Measurements from ENCODE around the gene PDIA3. TPM values are rescaled to one million over a fixed set of nuclear protein-coding genes. Genes with fewer than 3 reads are reported as not detected.
A peak's percentile ranks its signal among the peaks of the same experiment; 100 is the strongest.

PDIA3 gene
- total and polyA plus RNA-seq, 2 of the 13 experiments (the other 11 are each of a cell fraction or from before 2014, with no cell fraction given): 238 to 433 TPM

- TF ChIP-seq CREM (IDR thresholded peaks at IDR 0.05) (peak; percentile 62; the same call in 1 of the 2 replicates), CREM (CRISPR knock-in tag; IDR thresholded peaks at IDR 0.05) (no peak), POLR2AphosphoS5 (IDR thresholded peaks at IDR 0.05; ENCODE audit: low read depth, low read length) (peak; percentile 95), KDM3A (CRISPR knock-in tag; IDR thresholded peaks at IDR 0.05; ENCODE audit: low read depth) (no peak), ZNF33B (CRISPR knock-in tag; IDR thresholded peaks at IDR 0.05) (no peak), HMGXB4 (CRISPR knock-in tag; IDR thresholded peaks at IDR 0.05; ENCODE audit: borderline replicate concordance in 1 of 2, low read depth in 1 of 2) (peak; percentile 79 to 81; a peak in 2 of 4 replicates), THAP11 (CRISPR knock-in tag; IDR thresholded peaks at IDR 0.05) (peak; percentile 84), ZNF564 (CRISPR knock-in tag; IDR thresholded peaks at IDR 0.05) (0 out of 2 replicates have a peak, but pooled peaks have one; percentile 32), CEBPG (CRISPR knock-in tag; IDR thresholded peaks at IDR 0.05) (peak; percentile 21; the same call in 1 of the 2 replicates), SNAPC2 (CRISPR knock-in tag; IDR thresholded peaks at IDR 0.05) (peak; percentile 37; the same call in 1 of the 2 replicates), YEATS2 (CRISPR knock-in tag; IDR thresholded peaks at IDR 0.05; ENCODE audit: borderline replicate concordance) (peak; percentile 67; the same call in 1 of the 2 replicates), SETDB1 (CRISPR knock-in tag; IDR thresholded peaks at IDR 0.05; ENCODE audit: borderline replicate concordance) (no peak), ZFP90 (CRISPR knock-in tag; IDR thresholded peaks at IDR 0.05; ENCODE audit: borderline replicate concordance) (no peak), ATF4 (CRISPR knock-in tag; IDR thresholded peaks at IDR 0.05) (peak in 1 of 2 experiments; percentile 45; a peak in 1 of 4 replicates), HOXA3 (CRISPR knock-in tag; IDR thresholded peaks at IDR 0.05) (peak; percentile 66; the same call in 1 of the 2 replicates), AGO1 (IDR thresholded peaks at IDR 0.05; ENCODE audit: low read depth, low read length, poor library complexity, severe bottlenecking) (peak; percentile 95), ZNF788 (CRISPR knock-in tag; IDR thresholded peaks at IDR 0.05; ENCODE audit: borderline replicate concordance) (peak; percentile 49; the same call in 1 of the 2 replicates), KLF11 (CRISPR knock-in tag; IDR thresholded peaks at IDR 0.05) (no peak), TEAD3 (CRISPR knock-in tag; optimal IDR thresholded peaks at IDR 0.05; ENCODE audit: borderline replicate concordance) (peak; percentile 23), HNRNPLL (IDR thresholded peaks at IDR 0.05; ENCODE audit: low read depth, low read length, poor library complexity, severe bottlenecking) (peak; percentile 49), ZNF224 (CRISPR knock-in tag; IDR thresholded peaks at IDR 0.05) (peak; percentile 82; the same call in 1 of the 2 replicates)
- TF ChIP-seq, protein P1, sequence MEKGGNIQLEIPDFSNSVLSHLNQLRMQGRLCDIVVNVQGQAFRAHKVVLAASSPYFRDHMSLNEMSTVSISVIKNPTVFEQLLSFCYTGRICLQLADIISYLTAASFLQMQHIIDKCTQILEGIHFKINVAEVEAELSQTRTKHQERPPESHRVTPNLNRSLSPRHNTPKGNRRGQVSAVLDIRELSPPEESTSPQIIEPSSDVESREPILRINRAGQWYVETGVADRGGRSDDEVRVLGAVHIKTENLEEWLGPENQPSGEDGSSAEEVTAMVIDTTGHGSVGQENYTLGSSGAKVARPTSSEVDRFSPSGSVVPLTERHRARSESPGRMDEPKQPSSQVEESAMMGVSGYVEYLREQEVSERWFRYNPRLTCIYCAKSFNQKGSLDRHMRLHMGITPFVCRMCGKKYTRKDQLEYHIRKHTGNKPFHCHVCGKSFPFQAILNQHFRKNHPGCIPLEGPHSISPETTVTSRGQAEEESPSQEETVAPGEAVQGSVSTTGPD (CRISPR knock-in tag; IDR thresholded peaks at IDR 0.05): no peak
- TF ChIP-seq, protein P2, sequence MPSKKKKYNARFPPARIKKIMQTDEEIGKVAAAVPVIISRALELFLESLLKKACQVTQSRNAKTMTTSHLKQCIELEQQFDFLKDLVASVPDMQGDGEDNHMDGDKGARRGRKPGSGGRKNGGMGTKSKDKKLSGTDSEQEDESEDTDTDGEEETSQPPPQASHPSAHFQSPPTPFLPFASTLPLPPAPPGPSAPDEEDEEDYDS (CRISPR knock-in tag; IDR thresholded peaks at IDR 0.05): peak; percentile 65
- TF ChIP-seq, protein P3, sequence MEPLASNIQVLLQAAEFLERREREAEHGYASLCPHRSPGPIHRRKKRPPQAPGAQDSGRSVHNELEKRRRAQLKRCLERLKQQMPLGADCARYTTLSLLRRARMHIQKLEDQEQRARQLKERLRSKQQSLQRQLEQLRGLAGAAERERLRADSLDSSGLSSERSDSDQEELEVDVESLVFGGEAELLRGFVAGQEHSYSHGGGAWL (CRISPR knock-in tag; IDR thresholded peaks at IDR 0.05): 0 out of 2 replicates have a peak, but pooled peaks have one; percentile 22
These were observed 54.3 kb downstream of the PDIA3 start, which contains the start of gene HYPK (continued) for GRCh38 chr15:43800286-43801141.

All from HepG2 (cell line).